Thoracic aorta (tissue), 2 donors: ENCODE results near the gene PLXDC1. TPM values are rescaled to one million over a fixed set of nuclear protein-coding genes. Genes with fewer than 3 reads are reported as not detected.

Experiments
- ATAC-seq: fragments of 150-250 bp; one replicate; pipeline ENCODE4 v1.8.0; 2017; ENCODE audit warnings: low read depth; ENCODE audit not compliant: insufficient number of reproducible peaks, low FRiP score
- DNase-seq: peaks from one replicate; pipeline ENCODE4 v3.0.0-alpha.2; 2020; ENCODE audit warnings: low spot score
- H3K27ac ChIP-seq, 2 donors: fragments of 200-600 bp; sonication (generic); 1 replicate in 1 of 2; 2 replicates in 1 of 2; pipeline ENCODE4 v1.5.1; 2016; ENCODE audit warnings: mild to moderate bottlenecking in 2 of 2, moderate library complexity in 2 of 2
- H3K27me3 ChIP-seq: fragments of 200-600 bp; sonication (generic); replicated peaks from 2 replicates; pipeline ENCODE4 v1.6.0; 2016; ENCODE audit warnings: mild to moderate bottlenecking; ENCODE audit not compliant: insufficient read depth
- H3K36me3 ChIP-seq: fragments of 200-600 bp; sonication (generic); one replicate; pipeline ENCODE4 v1.5.1; 2016
- H3K4me1 ChIP-seq, 2 donors: fragments of 200-600 bp; sonication (generic); 1 replicate in 1 of 2; 2 replicates in 1 of 2; pipeline versions ENCODE4 v1.5.1 to v1.6.0; 2016; ENCODE audit warnings: low read depth in 2 of 2, mild to moderate bottlenecking in 1 of 2; ENCODE audit not compliant: control insufficient read depth in 1 of 2
- H3K4me3 ChIP-seq: fragments of 200-600 bp; sonication (generic); 2 replicates; pipeline ENCODE4 v1.5.1; 2016; ENCODE audit warnings: mild to moderate bottlenecking
- H3K9me3 ChIP-seq: fragments of 200-600 bp; sonication (generic); 2 replicates; pipeline ENCODE4 v1.5.1; 2016
- CTCF ChIP-seq: fragments of 200-600 bp; sonication (generic); IDR thresholded peaks from one replicate; pipeline ENCODE4 v1.5.1; 2019; ENCODE audit warnings: antibody characterized with exemption
- total RNA-seq, 2 donors: library from RNA; depleted of rRNA; stranded (reverse); fragments of >200 nt; gene quantifications; one replicate each; pipeline versions ENCODE4 v1.1.0 to v1.2.3, GENCODE V29; 2016

PLXDC1 gene
- total RNA-seq, 2 donors from 2014 or later, result 7.0 to 13.9 TPM

GRCh38 chr17:39155654-39156053 is 4.2 kb upstream of the PLXDC1 start:
- ATAC-seq (no peak), DNase-seq (no peak)
- Histone ChIP-seq H3K27me3 (no peaks in the 10 kb centered on the region), H3K4me3 (no peak overlapping the region), H3K4me1 (peaks cover 11 to 18% of the 10 kb centered on the region in 2 donors), H3K27ac (no peak overlapping the region), H3K36me3 (no peaks in the 10 kb centered on the region), H3K9me3 (no peaks in the 10 kb centered on the region)
- no peak for TF ChIP-seq CTCF

DNA sequence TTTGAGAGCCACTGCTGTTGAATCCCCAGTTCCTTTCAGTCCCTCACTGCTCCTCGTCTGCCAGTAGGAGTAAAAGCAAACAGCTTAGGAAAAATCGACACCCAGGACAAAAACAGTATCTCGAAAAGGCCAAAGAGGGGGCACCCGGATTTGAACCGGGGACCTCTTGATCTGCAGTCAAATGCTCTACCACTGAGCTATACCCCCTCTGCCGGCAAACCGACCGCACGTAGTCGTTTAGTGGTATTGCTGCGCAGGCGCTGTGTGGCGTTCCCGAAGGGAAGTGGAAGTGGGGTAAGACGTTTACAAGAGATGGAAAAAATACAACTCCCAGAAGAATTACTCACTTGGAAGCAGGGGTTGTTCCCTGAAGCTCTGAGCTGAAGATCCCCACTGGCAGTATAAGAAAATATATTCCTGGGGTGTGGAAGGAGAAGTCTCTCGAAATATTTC is 2.2 kb upstream of the PLXDC1 start:
- DNase-seq (peak; percentile 64), ATAC-seq (peak; percentile 68)
- peak overlapping the region; percentile 83 to 91 for H3K27ac ChIP-seq
- H3K4me1 ChIP-seq, result peaks cover 11 to 18% of the 10 kb centered on the region in 2 donors
- H3K27me3 ChIP-seq, result no peaks in the 10 kb centered on the region
- no peaks in the 10 kb centered on the region for H3K9me3 ChIP-seq
- peak overlapping the region; percentile 90 for H3K4me3 ChIP-seq
- no peak for TF ChIP-seq CTCF
- no peaks in the 10 kb centered on the region for H3K36me3 ChIP-seq

GRCh38 chr17:39151943-39152818 is 744 bp upstream of the PLXDC1 start:
- Histone ChIP-seq H3K4me1 (peaks cover 11 to 18% of the 10 kb centered on the region in 2 donors), H3K27me3 (no peaks in the 10 kb centered on the region), H3K4me3 (peak overlapping the region; percentile 90), H3K9me3 (no peaks in the 10 kb centered on the region), H3K27ac (peak overlapping the region in 1 of 2 donors; percentile 91), H3K36me3 (no peaks in the 10 kb centered on the region)
- ATAC-seq (no peak), DNase-seq (no peak)
- TF ChIP-seq CTCF, result no peak

- Histone ChIP-seq H3K4me1 (peaks cover 11 to 18% of the 10 kb centered on the region in 2 donors), H3K9me3 (no peaks in the 10 kb centered on the region), H3K36me3 (no peaks in the 10 kb centered on the region), H3K4me3 (peak overlapping the region; percentile 90), H3K27ac (no peak overlapping the region), H3K27me3 (no peaks in the 10 kb centered on the region)
- ATAC-seq (no peak), DNase-seq (no peak)
- TF ChIP-seq CTCF, result no peak
Measured at GRCh38 chr17:39150795-39151149, 665 bp downstream of the PLXDC1 start.

DNA sequence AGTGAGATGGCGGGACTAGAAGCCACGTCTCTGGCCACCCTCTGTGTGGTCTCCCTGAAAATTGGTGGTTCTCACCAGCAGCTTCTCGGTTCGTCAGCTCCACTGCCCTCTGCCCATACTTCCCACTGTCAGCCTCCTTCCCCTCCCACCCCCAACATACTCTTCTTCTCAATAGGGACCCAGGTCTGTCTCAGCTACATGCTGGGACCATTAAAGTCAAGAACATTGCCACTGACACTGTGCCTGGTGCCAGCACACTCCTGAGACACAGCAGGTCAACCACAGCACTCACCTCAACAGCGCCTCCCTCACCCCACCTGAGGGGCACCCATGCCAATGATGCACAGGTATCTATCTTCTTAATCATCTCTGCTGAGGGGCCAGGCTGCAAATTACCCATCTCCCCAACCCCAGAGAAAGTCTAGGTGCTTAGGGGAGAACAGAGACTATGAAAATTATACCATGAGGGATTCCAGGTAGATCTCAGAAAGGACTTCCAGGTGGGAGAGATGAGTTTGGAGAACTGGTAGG is 1.3 kb downstream of the PLXDC1 start:
- ATAC-seq (no peak), DNase-seq (no peak)
- no peak overlapping the region for H3K4me3 ChIP-seq
- H3K4me1 ChIP-seq, result peaks cover 11 to 18% of the 10 kb centered on the region in 2 donors
- H3K36me3 ChIP-seq, result no peaks in the 10 kb centered on the region
- no peaks in the 10 kb centered on the region for H3K27me3 ChIP-seq
- TF ChIP-seq CTCF, result no peak
- H3K9me3 ChIP-seq, result no peaks in the 10 kb centered on the region
- H3K27ac ChIP-seq, result no peak overlapping the region
